HepG2 (cell line): ENCODE data around the gene RHBG. TPM values are rescaled to one million over a fixed set of nuclear protein-coding genes. Genes with fewer than 3 reads are reported as not detected.
A peak's percentile ranks its signal among the peaks of the same experiment; 100 is the strongest.

Experiments
- HCFC1 ChIP-seq: fragments of 150-350 bp; IDR thresholded peaks from 2 replicates; pipeline ENCODE4 v1.6.1; 2014; ENCODE audit warnings: low read depth, low read length
- KLF15 ChIP-seq: sonication (generic); formaldehyde crosslinking; IDR thresholded peaks from 2 replicates; pipeline ENCODE4 v1.8.1; 2023; ENCODE audit warnings: borderline replicate concordance, mild to moderate bottlenecking, inconsistent platforms, missing genetic modification reagents, mixed read lengths
- KLF16 ChIP-seq, 2 experiments: sonication (generic) in 1 of 2; formaldehyde crosslinking in 1 of 2; IDR thresholded peaks; 2 replicates each; pipeline versions ENCODE4 v1.6.1 to v1.8.0; 2016 to 2023; ENCODE audit warnings: missing genetic modification reagents in 2 of 2, missing compliant biosample characterization in 1 of 2
- SMARCC2 ChIP-seq: fragments of 450-650 bp; IDR thresholded peaks from 2 replicates; pipeline ENCODE4 v1.6.1; 2017; ENCODE audit warnings: antibody characterized with exemption, mild to moderate bottlenecking
- TCF12 ChIP-seq, 2 experiments: fragments of 450-650 bp in 1 of 2; sonication (generic) in 1 of 2; formaldehyde crosslinking in 1 of 2; IDR thresholded peaks; 2 replicates each; pipeline versions ENCODE4 v1.6.1 to v1.8.0; 2017 to 2022; ENCODE audit warnings: antibody characterized with exemption in 1 of 2, mild to moderate bottlenecking in 1 of 2, missing genetic modification reagents in 1 of 2, moderate library complexity in 1 of 2
- ZNF839 ChIP-seq: sonication (generic); formaldehyde crosslinking; IDR thresholded peaks from 2 replicates; pipeline ENCODE4 v1.4.0; 2020; ENCODE audit warnings: missing genetic modification reagents, mild to moderate bottlenecking, borderline replicate concordance
- polyA plus RNA-seq, 8 experiments: library from polyadenylated mRNA; depleted of rRNA in 3 of 8; stranded (reverse) in 7 of 8; unstranded in 1 of 8; fragments of >200 nt; fragmentation: Illumina TruSeq in 4 of 8; extraction: Trizol in 4 of 8; gene quantifications; 2 replicates each; pipeline versions ENCODE4 v1.2.1 to v1.2.3, GENCODE V29; 2011 to 2016; ENCODE audit warnings: low read depth in 4 of 8, missing spikeins in 1 of 8, mixed read lengths in 1 of 8; ENCODE audit not compliant: insufficient read depth in 1 of 8
- total RNA-seq, 5 experiments: library from RNA; depleted of rRNA; stranded (reverse); fragments of >200 nt; fragmentation: Illumina TruSeq; extraction: Trizol; gene quantifications; 2 replicates each; pipeline ENCODE4 v1.2.3, GENCODE V29; 2016; ENCODE audit warnings: low read depth in 1 of 5
- TF ChIP-seq, protein P1 (sequence below): IDR thresholded peaks from 2 replicates; pipeline ENCODE4 v1.6.1; 2012; ENCODE audit warnings: low read length, improper control_type of control experiment
- TF ChIP-seq, protein P2 (sequence below): sonication (generic); formaldehyde crosslinking; conservative IDR thresholded peaks from 2 replicates; pipeline ENCODE4 v1.5.0; 2020; ENCODE audit warnings: missing genetic modification reagents
- TF ChIP-seq, protein P3 (sequence below), 2 experiments: sonication (generic) in 1 of 2; formaldehyde crosslinking in 1 of 2; IDR thresholded peaks; 2 replicates each; pipeline versions ENCODE4 v1.6.1 to v1.9.0; 2014 to 2022; ENCODE audit warnings: antibody characterized with exemption in 1 of 2, borderline replicate concordance in 1 of 2, inconsistent platforms in 1 of 2, low read depth in 1 of 2, missing genetic modification reagents in 1 of 2
- TF ChIP-seq, protein P4 (sequence below): conservative IDR thresholded peaks from 2 replicates; pipeline ENCODE4 v1.6.1; 2018; ENCODE audit warnings: missing genetic modification reagents
- TF ChIP-seq, protein P5 (sequence below): sonication (generic); formaldehyde crosslinking; IDR thresholded peaks from 2 replicates; pipeline ENCODE4 v1.4.0; 2020; ENCODE audit warnings: missing genetic modification reagents

Gene RHBG
- total and polyA plus RNA-seq, 2 of the 13 experiments (the other 11 are each of a cell fraction or from before 2014, with no cell fraction given): 61.8 to 73.5 TPM

DNA sequence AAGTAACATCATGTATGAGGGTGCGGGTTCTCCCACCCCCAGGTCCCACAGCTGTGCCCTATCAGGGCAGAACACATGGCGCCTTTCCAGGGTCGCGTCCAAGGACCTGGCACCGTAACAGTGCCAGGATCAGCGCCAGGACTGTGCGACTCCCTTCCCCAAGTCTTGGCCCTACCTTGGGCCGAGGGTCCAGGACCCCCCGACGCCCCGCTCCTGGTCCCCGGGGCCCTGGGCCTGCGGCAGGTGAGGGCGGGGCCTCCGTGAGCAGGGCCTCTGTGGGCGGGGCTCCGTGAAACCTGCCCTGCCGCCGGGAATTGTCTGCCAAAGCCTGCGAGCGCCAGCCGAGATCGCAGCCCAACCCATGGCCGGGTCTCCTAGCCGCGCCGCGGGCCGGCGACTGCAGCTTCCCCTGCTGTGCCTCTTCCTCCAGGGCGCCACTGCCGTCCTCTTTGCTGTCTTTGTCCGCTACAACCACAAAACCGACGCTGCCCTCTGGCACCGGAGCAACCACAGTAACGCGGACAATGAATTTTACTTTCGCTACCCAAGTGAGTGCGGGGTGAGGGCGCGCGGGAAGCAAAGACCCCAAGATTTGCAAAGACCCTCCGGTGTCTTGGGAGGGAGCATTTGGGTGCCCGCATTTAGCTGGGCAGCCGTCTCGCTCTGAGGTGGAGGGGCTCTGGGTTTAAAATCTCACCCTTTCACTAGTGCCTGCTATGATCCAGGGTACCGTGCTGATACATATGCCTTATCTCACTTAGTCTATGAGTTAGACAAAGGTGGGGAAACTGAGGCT lies at the start of gene RHBG (continued):
- TF ChIP-seq, protein P1, sequence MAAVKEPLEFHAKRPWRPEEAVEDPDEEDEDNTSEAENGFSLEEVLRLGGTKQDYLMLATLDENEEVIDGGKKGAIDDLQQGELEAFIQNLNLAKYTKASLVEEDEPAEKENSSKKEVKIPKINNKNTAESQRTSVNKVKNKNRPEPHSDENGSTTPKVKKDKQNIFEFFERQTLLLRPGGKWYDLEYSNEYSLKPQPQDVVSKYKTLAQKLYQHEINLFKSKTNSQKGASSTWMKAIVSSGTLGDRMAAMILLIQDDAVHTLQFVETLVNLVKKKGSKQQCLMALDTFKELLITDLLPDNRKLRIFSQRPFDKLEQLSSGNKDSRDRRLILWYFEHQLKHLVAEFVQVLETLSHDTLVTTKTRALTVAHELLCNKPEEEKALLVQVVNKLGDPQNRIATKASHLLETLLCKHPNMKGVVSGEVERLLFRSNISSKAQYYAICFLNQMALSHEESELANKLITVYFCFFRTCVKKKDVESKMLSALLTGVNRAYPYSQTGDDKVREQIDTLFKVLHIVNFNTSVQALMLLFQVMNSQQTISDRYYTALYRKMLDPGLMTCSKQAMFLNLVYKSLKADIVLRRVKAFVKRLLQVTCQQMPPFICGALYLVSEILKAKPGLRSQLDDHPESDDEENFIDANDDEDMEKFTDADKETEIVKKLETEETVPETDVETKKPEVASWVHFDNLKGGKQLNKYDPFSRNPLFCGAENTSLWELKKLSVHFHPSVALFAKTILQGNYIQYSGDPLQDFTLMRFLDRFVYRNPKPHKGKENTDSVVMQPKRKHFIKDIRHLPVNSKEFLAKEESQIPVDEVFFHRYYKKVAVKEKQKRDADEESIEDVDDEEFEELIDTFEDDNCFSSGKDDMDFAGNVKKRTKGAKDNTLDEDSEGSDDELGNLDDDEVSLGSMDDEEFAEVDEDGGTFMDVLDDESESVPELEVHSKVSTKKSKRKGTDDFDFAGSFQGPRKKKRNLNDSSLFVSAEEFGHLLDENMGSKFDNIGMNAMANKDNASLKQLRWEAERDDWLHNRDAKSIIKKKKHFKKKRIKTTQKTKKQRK: no peak
- no peak for TF ChIP-seq TCF12 (IDR thresholded peaks at IDR 0.05)
- TF ChIP-seq TCF12 (CRISPR knock-in tag; IDR thresholded peaks at IDR 0.05): no peak
- TF ChIP-seq ZNF839 (CRISPR knock-in tag): no peak
- no peak for TF ChIP-seq SMARCC2
- TF ChIP-seq, protein P2, sequence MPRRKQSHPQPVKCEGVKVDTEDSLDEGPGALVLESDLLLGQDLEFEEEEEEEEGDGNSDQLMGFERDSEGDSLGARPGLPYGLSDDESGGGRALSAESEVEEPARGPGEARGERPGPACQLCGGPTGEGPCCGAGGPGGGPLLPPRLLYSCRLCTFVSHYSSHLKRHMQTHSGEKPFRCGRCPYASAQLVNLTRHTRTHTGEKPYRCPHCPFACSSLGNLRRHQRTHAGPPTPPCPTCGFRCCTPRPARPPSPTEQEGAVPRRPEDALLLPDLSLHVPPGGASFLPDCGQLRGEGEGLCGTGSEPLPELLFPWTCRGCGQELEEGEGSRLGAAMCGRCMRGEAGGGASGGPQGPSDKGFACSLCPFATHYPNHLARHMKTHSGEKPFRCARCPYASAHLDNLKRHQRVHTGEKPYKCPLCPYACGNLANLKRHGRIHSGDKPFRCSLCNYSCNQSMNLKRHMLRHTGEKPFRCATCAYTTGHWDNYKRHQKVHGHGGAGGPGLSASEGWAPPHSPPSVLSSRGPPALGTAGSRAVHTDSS (CRISPR knock-in tag): no peak
- TF ChIP-seq, protein P3, sequence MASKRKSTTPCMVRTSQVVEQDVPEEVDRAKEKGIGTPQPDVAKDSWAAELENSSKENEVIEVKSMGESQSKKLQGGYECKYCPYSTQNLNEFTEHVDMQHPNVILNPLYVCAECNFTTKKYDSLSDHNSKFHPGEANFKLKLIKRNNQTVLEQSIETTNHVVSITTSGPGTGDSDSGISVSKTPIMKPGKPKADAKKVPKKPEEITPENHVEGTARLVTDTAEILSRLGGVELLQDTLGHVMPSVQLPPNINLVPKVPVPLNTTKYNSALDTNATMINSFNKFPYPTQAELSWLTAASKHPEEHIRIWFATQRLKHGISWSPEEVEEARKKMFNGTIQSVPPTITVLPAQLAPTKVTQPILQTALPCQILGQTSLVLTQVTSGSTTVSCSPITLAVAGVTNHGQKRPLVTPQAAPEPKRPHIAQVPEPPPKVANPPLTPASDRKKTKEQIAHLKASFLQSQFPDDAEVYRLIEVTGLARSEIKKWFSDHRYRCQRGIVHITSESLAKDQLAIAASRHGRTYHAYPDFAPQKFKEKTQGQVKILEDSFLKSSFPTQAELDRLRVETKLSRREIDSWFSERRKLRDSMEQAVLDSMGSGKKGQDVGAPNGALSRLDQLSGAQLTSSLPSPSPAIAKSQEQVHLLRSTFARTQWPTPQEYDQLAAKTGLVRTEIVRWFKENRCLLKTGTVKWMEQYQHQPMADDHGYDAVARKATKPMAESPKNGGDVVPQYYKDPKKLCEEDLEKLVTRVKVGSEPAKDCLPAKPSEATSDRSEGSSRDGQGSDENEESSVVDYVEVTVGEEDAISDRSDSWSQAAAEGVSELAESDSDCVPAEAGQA (IDR thresholded peaks at IDR 0.05; ENCODE audit: low read depth): no peak
- TF ChIP-seq, protein P3 (CRISPR knock-in tag; IDR thresholded peaks at IDR 0.05; ENCODE audit: borderline replicate concordance): no peak
- TF ChIP-seq, protein P4, sequence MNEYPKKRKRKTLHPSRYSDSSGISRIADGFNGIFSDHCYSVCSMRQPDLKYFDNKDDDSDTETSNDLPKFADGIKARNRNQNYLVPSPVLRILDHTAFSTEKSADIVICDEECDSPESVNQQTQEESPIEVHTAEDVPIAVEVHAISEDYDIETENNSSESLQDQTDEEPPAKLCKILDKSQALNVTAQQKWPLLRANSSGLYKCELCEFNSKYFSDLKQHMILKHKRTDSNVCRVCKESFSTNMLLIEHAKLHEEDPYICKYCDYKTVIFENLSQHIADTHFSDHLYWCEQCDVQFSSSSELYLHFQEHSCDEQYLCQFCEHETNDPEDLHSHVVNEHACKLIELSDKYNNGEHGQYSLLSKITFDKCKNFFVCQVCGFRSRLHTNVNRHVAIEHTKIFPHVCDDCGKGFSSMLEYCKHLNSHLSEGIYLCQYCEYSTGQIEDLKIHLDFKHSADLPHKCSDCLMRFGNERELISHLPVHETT: no peak
- TF ChIP-seq KLF15 (CRISPR knock-in tag): no peak; the same call in 1 of the 2 replicates
- TF ChIP-seq KLF16 (CRISPR knock-in tag; IDR thresholded peaks at IDR 0.05): peak in 1 of 2 experiments; percentile 71; a peak in 1 of 4 replicates
- TF ChIP-seq, protein P5, sequence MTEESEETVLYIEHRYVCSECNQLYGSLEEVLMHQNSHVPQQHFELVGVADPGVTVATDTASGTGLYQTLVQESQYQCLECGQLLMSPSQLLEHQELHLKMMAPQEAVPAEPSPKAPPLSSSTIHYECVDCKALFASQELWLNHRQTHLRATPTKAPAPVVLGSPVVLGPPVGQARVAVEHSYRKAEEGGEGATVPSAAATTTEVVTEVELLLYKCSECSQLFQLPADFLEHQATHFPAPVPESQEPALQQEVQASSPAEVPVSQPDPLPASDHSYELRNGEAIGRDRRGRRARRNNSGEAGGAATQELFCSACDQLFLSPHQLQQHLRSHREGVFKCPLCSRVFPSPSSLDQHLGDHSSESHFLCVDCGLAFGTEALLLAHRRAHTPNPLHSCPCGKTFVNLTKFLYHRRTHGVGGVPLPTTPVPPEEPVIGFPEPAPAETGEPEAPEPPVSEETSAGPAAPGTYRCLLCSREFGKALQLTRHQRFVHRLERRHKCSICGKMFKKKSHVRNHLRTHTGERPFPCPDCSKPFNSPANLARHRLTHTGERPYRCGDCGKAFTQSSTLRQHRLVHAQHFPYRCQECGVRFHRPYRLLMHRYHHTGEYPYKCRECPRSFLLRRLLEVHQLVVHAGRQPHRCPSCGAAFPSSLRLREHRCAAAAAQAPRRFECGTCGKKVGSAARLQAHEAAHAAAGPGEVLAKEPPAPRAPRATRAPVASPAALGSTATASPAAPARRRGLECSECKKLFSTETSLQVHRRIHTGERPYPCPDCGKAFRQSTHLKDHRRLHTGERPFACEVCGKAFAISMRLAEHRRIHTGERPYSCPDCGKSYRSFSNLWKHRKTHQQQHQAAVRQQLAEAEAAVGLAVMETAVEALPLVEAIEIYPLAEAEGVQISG: peak; percentile 50; the same call in 1 of the 2 replicates
- no peak for TF ChIP-seq HCFC1
